NCI-H2029 treated with DMSO at 0.1 percent for 48 hours (cell line): ENCODE measurements around the gene NEK6.

Experiments used
- DNase-seq: peaks from one replicate; lab custom pipeline; 2025; lab: John Stamatoyannopoulos, UW

NEK6 gene

GRCh38 chr9:124321935-124322334, 64.2 kb downstream of the NEK6 start:
- no peak for DNase-seq

GRCh38 chr9:124322618-124323432, 65.1 kb downstream of the NEK6 start:
- no peak for DNase-seq

- no peak for DNase-seq
Observed at GRCh38 chr9:124323904-124324303, 66.2 kb downstream of the NEK6 start.

- DNase-seq, result no peak
Observed at GRCh38 chr9:124325816-124326215, 68.1 kb downstream of the NEK6 start.

DNA sequence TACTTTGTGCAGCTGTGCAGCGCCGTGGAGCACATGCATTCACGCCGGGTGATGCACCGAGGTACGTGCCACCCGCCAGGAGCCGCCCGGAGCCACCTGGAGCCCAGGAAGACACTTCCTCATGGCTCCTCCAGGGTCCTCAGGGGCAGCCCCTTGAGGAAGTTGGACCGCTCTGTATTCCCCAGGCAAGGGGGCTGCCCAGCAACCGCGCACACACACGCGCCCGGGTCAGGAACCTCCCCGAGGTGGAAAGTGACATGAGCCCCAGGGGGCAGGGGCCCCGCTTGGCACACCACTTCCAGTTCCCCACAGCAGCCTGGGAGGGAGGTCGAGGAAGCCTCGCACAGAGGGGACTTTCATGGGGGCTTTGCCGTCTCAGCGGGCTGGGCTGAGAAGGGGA, 68.6 kb downstream of the NEK6 start:
- no peak for DNase-seq

DNA sequence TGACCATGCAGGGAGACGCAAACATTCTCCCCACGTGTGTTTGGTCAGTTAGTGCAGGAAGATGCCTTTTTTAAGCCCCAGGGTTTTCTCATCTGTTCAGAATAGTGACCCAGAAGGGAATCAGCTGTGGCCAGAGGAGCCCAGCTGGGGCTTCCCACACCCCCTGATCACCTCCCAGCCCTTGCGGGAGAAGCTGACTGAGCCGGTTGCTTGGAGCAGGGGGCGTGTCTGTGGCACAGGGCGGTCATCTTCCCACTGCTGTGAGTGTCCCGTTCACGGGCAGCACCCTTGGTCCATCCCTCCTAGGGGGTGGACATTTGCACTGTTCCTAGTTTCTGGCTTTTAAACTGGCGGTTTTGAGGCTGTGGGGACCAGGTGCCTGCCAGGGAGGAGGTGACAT, 69.7 kb downstream of the NEK6 start:
- no peak for DNase-seq

DNA sequence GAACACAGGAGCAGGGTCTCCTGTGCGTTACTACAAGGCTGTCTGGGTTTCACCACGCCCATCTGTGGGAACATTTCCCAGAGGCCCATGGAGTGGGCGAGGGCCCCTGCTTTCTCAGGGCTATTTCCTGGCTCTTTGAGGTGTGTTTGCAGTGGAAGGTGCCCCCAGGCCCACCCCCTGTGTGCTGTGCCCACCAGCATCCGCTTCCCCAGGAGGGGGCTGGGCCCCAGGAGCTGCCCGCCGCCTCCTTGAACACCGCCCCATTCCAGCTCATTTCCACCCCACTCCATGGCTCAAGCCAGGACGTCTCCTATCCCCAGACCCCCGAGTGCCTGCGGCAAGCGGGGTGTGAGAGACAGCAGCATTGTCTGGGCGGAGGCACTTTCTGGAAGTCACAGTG, 70.5 kb downstream of the NEK6 start:
- no peak for DNase-seq

DNA sequence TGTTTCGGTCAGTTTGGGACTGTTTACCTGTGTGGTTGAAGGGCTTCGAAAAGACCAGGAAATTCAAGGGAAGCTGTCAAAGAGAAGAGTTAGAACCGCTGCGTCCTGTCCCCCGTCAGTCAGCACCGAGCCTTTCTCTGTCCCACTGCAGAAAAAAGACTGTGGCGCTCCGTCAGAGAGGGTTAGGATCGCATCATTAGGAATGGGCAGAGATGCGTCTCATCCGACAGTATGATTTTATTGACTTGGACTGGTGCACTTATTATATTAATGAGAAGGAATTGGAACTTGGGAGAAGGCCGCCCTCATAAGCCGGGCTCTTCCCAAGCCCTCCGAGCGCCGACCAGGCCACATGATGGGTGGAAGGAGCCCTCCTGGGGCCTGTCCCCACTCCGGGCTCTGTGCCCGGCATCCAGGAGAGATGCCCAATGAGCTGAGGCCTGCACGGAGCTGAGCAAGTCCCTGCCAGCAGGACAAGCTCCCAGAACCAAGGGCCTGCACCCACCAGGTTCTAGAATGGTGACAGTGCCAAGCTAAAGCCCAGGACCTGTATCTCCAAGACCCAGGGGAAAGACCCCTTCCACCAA, 71.5 kb downstream of the NEK6 start:
- no peak for DNase-seq

GRCh38 chr9:124330011-124330697, 72.4 kb downstream of the NEK6 start:
- no peak for DNase-seq

DNA sequence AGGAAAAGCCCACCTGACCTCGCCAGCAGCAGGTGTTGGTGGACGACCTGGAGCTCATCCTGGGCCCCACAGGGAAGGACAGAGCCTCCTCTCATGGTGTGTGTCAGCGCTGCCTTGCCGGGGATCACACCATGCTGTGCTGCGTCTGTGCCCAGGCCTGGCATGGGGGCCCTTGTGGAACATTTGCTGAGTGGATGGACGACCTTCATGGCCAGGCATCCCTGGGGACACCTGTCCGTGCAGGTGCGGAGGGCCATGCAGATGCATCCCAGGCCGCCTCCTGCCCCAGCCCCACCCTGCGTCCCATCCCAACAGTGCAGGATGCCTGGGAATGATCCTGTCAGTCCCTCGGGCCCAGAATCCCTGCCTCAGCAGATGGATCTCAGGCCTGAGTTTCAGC, 73.8 kb downstream of the NEK6 start:
- DNase-seq, result no peak

DNA sequence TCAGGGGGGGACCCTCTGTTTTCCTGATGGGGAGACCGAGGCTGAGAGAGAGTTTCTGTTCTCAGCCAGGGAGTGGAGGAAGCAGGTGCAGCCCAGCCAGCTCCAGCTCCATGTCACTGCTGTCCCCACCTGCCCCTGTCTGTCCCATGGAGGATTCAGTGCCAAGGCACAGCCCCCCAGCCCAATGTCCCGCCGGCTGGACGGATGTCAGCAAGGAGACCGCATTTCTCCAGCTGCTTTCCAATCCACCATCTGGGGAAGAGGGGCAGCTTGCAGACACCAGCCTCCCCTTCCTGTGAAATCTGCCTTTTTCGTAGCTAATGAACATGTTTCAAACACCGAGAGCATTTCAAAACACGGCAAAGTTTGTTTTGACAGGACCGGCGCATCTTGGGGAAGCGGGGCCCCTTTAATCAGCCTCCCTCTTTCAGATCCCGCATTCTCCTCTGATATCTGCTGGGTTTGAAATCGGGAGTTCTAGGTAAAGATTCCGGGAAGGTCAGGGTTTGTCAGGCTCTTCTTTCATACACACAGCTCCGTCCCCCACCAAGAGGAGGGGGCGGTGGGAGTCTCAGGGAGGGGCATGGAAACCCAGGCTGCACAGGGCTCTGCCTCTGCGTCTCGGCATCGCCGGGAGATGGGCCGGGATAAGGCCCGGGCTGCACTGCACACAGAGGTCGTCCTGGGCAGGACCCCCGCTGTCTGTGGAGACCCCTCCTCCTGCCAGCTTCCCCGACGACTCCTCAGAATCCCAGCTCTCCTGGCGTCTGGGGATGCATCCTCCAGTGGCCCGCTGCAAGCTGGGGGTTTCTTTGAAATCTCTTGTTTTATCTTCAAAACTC, 74.8 kb downstream of the NEK6 start:
- no peak for DNase-seq

GRCh38 chr9:124333203-124333579, 75.4 kb downstream of the NEK6 start:
- no peak for DNase-seq

GRCh38 chr9:124334568-124335319, 77.0 kb downstream of the NEK6 start:
- DNase-seq, result no peak

- no peak for DNase-seq
Observed at GRCh38 chr9:124335320-124335707, 77.6 kb downstream of the NEK6 start.

- no peak for DNase-seq
Observed at GRCh38 chr9:124337562-124337961, 79.8 kb downstream of the NEK6 start.

DNA sequence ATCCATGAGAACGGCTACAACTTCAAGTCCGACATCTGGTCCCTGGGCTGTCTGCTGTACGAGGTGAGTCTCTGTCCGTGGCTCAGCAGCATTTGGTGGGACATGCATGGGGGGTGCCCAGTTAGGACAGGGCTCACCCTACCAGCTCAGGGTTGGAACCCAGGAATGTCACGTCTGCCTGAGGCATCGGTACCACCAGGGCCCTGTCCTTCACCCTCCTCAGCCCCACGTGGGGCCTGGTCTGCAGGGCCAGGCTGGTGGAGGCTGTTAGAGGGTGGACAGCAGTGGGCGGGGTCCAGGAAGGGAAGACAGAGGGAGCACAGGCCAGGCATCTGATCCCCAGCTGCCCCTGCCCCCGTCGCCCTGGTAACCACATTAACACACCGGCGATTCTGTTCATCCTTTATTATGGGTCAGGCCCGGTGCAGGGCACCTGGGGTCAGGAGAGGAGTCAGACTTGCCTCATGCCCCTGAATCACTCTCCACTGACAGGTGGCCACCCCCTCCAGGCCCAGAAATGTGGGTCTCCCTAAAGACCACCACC, 81.9 kb downstream of the NEK6 start:
- DNase-seq, result no peak

- DNase-seq, result no peak
Observed at GRCh38 chr9:124340219-124341069, 82.7 kb downstream of the NEK6 start.

DNA sequence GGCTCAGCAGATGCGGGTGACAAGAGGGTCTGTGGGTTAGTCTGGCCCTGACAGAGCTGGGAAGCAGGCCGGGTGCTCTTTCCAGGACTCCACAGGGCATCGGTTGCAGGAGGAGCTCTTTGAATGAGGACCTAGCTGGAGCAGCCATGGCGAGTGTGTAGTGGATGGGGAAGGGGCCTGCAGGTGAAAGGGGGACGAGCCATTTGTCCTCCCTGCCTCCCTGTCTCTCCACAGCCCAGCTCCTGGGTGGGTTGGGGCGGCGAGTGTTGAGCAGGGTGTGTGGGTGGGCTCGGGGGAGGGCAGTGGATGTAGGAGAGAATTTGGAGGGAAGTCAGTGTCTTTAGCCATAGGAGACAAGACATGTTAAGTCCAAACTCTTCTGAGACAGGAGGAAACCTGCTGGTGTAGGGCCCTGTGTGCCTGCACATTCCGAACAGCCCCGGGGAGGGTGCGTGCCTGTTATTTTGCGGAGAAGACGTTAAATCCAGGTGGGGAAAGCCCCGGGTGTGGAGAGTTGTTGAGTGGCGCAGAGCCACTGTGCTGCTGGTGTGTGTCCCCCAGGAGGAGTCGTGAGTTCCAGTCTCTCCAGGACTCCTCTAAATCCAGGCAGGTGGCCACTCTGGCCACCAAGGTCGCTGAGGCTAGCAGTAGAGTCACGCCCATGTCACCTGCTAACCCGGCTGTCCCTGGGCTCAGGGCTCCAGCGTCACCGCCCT, 83.9 kb downstream of the NEK6 start:
- no peak for DNase-seq

DNA sequence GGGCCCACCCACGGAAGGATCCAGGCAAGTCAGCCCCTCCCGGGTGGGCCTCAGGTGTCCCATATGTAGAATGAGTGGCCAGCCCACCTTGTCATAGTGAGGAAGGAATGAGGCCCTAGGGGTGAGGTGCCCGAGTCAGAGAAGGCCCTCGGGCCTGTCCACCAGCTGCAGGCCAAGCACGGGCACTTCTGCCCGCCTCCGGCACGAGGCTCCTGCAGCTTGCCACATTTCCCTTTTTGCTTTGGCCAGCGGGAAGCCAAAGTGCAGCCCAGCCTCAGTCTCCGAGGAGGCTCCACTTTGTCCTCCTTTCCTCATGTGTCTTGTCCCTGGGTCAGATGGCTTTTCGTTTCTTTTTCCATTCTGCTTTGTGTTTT, 84.6 kb downstream of the NEK6 start:
- no peak for DNase-seq
